GM19468 (cell line): ENCODE data around the gene NMNAT2.
"Not testable (repeated sequence)": the region's sequence is repeated elsewhere in the genome, so short reads cannot be mapped to it uniquely, and the experiment has no call there.

Experiments
- ATAC-seq: cut with Tn5 transposase; IDR thresholded peaks from one replicate; pipeline ENCODE4 v1.9.1; 2021; ENCODE audit warnings: mild to moderate bottlenecking, moderate library complexity, moderate number of reproducible peaks; ENCODE audit not compliant: unreplicated experiment; ENCODE audit errors: extremely low read depth

NMNAT2 gene

DNA sequence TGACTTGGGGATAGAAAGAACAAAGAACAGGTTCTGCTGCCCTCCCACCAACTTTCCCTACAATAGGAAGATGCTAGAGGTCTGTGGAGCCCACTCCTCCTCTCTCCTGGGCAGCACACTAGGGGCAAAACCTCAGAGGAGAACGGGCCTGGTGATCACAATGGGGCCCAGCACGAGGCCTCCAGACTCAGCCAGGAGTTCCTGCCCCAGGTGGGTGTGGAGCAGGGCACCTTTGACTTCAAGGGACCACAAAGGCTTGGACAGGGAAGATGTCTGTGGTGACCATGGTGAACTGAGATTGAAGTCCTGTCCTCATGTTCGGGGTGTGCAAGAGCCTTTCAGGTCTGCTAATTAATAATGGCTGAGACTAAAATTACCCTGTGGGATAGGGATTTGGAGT lies 143.3 kb downstream of the NMNAT2 start:
- no peak for ATAC-seq

DNA sequence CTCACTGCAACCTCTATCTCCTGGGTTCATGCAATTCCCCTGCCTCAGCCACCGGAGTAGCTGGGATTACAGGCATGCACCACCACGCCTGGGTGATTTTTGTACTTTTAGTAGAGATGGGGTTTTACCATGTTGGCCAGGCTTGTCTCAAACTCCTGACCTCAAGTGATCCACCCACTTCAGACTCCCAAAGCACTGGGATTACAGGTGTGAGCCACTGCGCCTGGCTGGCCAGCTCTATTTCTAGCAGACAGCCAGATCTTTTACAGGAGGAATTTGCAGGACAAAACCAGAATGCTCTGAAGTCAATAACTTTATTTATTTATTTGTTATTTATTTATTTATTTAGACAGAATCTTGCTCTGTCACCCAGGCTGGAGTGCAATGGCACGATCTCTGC lies 144.2 kb downstream of the NMNAT2 start:
- not testable (repeated sequence) for ATAC-seq

DNA sequence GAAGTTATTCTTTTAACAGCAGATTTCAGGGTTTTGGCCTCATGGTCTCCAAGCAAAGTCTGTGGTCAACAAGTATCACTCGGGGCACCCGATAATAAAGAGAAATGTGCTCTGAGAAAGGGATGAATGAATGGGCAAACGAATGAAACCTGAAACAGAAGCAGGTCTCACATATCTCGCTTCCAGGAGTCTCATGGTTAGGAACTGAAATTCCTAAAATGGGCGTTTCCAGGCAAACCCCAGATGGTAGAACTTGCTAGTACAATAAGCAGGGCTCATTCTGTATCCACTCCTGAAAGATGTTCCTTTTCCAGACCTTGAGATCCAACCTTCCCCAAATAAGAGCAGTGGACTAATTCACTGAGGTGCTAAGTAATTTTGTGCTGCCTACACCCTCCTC lies 144.9 kb downstream of the NMNAT2 start:
- ATAC-seq: no peak

DNA sequence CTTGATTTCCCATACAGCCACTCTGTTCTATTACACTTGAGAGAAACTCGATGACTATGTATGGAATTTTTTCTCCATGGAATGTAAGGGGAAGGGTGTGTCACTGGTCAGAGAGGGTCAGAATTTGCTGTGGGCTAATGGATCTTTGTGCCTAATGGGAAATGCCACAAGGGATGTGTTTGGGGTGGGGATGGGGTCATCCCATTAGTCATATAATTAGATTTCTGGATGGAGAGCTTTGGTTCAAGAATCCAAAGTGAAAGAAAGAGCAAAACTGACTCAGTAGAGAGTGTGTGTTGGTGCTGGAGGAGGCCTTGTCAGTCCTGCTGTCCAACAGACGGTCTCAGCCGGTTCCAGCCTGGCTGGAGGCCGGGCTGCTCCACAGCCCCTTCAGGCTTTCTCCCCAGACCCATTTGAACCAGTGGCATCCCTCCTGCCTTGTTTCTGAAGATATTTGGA lies 145.8 kb downstream of the NMNAT2 start:
- ATAC-seq: no peak

DNA sequence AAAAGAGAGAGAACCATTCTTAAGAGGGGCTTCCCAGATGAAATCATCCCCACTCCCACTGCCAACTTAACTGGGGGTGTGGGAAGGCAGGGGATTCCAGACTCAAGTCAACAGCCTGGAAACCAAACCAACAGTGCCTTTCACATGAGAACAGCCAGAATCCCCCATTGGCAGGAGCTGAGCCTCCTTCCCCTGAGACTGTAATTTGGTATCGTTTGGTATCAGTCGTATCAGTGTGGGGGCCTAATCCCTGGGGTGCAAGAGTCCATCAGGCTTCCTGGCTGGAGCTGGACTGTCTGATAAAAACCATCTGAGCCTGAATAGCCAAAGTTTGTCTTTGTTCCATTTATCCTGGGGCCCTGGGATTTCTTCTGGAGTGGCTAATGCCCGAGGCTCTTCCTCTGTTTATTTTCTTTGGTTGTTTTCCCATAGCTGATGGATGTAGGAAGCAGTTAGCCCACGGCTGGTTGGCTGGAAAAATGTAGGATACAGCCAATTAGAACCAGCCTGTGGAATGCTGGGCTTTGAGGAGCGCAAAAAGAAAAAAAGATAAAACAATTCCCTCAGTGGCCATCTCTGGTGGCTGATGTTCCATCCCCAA lies 147.5 kb downstream of the NMNAT2 start:
- no peak for ATAC-seq

DNA sequence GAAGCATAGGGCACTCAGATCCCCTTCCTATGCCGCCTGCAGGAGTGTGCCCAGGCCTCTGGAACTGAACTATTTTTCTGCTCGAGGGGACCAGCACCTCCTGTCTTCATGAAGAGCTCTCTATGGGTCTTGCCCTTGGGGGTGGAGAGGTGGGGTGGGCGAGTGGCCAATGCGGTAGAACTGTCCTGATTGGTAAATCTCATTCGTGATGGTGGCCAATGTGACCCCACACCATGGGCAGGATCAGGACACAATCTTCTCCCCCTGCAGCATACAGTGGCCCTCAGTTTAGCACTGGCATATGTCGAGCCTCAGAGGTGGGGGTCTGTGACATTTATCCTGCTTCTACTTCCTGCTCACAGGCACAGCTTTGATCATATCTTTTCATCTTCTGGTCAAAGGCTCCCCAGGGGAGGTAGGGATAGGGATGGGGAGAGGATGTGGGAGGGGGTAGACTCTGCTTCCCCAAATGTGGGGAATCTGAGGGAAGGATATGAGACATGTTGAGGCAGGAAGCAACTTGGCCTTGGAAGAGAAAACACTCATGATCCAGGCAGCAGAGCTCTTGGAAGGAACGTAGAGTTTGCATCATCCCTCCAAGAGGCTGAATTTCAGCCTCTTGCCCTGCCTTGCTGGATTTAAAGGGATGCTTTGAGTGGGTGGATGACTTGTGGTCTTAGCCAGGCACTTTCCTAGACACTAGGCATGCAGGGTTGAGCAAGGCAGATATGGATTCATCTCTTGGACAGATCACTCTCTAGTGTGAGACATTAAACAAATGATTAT lies 150.3 kb downstream of the NMNAT2 start:
- no peak for ATAC-seq

DNA sequence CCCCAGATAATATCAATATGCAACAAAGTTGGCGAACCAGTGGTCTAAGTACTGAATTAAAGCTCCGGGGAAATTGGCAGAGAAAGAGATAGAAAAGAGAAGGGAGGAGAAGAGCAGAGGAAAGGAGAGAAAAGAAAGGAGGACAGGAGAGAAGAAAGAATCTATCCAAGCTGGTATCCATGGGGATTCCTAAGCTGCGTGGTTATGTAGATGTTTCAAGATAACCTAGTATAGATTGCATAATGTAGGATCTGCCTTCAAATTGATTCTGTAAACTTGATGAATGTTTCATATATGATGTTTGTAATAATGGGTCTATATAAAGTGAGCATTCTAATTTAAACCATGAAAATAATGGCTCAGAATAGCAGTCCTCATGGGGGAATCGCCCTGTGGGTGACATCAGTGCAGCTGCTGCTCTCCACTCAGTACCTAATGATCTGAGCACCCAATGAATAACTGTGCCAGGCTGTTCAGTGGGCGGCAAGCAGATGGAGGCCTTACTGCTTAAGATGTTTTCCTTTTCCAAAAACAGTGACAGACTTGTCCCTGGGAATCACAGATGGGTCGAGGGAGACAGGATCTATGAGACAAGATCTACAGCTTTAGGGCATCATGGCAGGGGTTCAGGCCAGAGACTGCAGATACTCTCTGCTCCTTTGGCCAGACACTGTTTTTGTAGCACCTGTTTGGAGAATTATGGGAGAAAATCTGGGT lies 154.1 kb downstream of the NMNAT2 start:
- no peak for ATAC-seq

DNA sequence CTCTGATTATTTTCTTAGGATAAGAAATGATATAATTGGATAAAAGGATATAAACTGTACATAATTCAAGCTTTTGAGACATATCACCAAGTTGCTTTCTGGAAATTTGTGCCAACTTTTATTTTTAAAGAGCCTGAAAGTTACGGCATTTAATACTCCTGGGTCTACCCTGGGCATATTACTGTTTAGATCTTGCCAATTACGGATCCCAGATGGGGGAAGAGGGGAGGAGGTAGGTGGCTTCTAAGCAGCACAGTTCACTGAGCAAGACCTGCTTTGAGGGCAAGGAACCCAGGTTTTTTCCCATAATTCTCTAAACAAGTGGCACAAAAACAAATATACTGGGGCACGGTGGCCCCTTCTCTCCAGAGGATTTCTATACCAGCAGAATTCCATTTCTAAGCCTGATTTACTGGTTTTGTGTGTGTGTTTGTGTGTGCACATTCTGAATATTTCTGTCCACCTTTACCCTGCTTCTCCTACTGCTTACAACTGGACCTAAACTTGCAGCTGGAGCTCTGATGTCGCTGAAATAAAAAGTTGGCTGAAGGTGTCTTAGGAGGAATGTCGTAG lies 155.5 kb downstream of the NMNAT2 start:
- ATAC-seq: no peak

DNA sequence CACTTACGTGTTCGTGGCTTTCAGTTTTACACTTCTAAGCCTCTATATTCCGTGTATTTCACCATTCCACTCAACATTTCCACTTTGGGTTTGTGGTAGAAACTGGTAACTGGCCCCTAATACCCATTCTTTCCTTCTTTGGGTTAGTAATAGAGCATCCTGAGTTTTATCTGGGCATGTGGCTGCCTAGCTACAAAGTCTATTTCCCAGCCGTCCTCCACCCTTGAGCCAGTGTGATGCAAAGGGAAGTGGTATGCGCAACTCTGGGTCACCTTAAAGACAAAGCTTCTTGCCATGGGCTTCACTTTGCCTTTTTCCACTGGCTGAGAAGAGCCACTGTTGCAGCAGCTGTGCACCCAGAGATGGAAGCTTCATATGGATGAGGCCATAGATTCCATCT lies 158.3 kb downstream of the NMNAT2 start:
- ATAC-seq: no peak

DNA sequence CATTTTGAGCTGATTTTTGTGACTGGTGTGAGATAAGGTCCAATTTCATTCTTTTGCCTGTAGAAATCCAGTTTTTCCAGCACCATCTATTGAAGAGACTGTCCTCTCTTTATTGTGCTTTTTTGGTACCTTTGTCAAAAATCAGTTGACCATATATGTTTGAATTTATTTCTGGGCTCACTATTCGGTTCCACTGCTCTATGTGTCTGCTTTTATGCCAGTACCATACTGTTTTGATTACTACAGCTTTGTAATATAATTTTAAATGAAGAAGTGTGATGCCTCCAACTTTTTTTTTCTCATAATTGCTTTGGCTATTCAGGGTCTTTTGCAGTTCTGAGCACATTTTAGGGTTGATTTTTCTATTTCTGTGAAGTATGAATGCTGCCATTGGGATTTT lies 163.1 kb downstream of the NMNAT2 start:
- no peak for ATAC-seq

DNA sequence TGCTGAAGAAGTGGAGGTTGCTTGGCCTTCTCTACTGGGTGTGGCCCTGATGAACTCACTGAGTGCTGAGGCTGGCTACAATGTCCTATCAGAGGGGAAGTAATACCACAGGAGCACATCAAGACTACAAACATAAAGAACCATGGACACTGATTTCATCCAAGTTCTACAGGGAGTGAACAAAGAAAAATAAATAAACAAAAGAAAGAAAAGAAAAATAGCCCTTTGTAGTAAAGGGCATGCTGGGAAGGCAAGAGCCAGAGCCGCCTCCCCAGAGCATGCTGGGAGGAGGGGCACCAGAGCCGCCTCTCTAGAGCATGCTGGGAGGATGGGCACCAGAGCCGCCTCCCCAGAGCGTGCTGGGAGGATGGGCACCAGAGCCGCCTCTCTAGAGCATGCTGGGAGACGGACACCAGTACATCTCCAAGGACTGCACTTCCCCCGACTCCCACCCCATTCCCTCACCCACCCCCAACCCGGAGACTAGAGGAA lies 166.2 kb downstream of the NMNAT2 start:
- no peak for ATAC-seq

DNA sequence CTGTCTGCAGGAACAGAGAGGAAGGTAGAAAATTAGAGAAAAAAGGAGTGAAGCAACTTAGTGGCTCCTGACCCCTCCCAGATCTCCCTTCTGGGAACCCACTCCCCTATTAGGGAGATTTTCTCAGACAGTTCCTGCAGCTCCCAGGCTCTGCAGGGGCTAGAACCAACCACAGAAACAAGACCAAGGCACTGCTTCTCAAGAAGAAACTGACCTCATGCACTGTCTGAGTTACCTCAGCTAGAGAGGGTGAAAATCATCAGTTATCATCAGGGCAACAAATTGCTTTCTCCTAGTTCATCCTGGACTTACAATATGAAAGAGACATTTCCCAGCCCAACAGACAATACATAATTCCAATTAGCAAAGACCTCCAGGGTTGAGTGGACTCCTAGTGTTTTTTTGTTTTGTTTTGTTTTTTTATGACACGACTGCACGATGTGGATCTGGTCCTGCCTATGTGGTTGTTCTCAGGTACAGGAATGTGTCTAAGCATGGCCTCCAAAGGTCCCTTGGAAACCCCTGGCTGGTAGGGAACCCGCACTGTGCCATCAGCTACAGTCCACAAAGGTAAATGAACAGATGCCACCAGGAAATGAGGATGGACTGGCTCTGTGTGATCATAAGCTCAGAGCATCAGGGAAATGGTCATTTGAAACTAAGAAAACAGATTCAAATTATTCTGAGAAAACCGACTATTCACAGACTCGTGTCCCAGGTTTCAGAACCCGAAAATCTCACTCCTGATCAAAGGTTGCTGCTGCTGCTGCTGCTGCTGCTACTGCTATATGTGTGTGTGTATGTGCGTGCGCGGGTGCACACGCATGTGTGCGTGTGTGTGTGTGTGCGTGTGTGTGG lies 166.8 kb downstream of the NMNAT2 start:
- ATAC-seq: no peak

DNA sequence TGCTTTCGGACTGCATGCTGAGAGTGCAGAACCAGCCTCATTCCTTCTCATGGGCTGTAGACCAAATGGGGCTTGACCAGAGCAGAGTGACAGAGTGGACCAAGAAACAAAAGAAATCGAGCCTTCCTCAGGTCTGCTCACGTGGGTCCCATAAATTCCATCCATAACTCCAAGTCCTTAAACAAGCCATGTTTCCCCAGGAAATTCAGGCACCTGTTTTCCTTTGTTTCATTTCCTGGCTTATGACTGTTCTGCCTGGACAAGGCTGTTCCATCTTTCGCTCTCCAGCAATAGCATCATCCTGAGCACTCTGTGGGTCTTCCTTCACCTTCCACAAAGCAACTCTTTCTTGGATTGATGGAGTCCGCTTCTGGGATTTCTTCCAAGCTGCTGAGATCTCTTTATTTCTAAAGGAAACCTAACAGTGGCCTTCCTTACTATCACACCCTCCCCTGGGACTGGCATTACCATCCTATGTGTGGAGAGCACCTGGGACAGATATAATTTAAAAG lies 168.2 kb downstream of the NMNAT2 start:
- ATAC-seq: no peak

DNA sequence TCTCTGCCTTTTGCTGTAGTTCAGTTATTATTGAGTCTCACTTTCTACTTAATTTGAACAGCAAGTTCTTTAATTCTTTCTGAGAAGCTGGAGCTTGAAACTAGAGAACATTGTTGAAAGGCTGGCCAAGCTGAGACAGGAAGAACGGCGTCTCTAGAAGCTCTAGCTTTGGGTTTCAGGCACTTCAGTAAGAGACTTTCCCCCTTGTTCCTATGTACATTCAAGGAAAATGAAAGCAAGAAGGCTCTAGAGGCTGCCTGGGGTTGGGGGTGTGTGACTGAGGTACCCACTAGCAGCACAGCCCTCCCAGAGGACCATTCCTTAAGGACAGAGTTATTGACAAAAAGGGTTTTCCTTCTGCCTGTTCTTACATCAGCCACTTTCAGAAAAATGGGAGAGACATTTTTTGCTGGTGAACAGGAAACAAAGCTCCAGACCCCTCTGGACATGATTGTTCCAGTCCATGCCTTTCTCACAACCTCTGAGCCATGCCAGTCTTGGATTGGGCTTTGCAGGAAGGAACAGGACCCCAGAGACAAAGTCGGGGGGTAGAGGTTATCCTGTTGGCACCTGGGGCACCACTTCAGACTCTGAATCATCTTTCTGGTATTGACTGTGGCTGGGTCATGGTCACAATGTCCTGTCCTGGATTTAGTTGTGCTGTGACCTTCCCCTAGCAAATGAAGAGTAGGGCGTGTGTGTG lies 169.0 kb downstream of the NMNAT2 start:
- ATAC-seq: no peak

DNA sequence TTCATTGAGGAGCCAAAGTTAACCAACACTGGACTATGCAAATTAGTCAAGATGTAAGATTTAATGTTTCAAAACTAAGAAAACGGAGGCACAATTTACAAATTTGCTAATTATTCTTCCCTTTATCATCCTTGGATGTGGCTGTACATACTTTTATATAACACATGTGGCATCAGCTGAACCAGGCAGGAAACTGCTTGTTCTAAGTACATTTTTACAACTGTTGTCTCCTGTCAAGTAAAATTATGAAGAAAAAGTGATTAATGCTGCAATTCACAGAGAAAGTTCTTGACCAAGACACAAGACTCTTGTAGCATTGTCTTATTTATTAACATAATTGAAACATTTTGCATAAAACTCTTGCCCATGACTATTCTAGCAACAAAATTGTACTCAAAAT lies 170.2 kb downstream of the NMNAT2 start:
- no peak for ATAC-seq

DNA sequence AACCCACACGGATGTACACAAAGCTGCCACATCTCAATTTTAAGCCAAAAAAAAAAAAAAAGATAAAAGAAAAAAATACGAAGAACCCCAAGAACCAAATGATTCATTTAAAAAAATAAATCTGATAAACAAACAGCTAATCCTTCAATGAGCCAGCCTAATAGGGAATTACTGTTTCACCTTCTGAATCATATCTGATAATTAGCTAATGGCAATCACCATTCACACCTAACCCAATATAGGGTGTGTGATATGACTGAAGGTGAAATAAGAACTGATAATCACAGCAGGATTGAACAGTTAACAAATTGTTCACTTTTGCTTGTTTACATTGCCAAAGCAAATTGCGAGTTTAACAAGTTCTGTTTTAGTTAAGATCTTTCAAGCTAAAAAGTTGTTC lies 170.7 kb downstream of the NMNAT2 start:
- no peak for ATAC-seq

DNA sequence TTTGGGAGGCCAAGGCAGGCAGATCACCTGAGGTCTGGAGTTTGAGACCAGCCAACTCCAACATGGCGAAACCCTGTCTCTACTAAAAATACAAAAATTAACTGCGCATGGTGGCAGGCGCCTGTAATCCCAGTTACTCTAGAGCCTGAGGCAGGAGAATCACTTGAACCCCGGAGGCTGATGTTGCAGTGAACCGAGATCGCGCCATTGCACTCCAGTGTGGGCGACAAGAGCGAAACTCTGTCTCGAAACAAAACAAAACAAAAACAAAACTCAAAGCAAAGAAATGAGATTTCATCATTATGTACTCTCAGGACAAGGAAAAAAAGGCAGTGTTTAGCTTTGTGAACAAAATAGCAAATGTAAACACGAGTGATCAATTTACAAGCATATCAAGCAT lies 171.1 kb downstream of the NMNAT2 start:
- ATAC-seq: no peak

DNA sequence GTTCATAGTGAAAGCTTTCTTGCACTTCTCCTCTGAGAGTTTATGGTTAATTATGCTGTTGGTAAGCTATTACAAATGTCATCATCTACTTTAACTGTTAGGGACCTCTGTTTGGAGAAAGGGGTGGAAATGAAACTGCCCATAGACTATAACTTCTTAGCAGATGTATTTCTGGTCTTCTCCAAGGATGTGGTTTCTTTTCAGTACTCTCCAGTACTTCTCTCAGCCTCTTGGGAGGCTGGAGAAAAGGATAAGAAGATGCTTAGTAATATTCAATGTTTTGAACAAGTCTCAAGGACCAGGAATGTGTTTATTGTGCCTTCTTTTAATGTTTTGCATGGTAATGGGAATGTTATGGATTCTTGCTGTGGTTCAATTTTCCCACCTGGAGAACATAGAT lies 171.7 kb downstream of the NMNAT2 start:
- ATAC-seq: no peak

DNA sequence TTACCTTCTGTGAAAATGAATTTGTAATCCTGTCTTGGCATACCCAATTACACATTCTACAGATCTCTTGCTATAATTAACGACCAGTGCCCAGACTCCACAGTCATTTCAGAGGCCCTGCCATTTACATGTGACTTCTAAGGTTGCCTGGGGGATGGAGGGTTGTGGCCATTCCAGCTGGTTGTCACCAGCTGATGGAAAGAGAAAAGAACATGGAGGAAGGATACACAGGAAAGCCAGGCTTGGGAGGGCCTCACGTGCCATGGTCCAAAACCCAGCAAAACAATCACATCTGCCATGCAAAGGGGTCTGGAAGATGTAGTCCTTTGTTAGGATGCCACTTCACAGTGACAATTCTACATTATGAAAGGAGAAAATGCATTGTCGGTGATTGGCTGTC lies 172.8 kb downstream of the NMNAT2 start:
- ATAC-seq: no peak
